K562 (cell line): Measurements from ENCODE around the gene TRIM44. TPM values are rescaled to one million over a fixed set of nuclear protein-coding genes. Genes with fewer than 3 reads are reported as not detected.

Source experiments
- ATAC-seq: fragments of 200-7000 bp; cut with Tn5 transposase; 3 replicates; pipeline ENCODE4 v1.9.1; 2020; ENCODE audit warnings: moderate library complexity
- BruUV-seq: library from RNA; stranded (reverse); fragments of 400-500 nt; replicated peaks from 2 replicates; lab custom pipeline; 2021; lab: Mats Ljungman, UMichigan
- CTCF ChIA-PET: fragments of 300-600 bp; formaldehyde crosslinking; extraction: SDS; loops from one replicate; lab custom pipeline; 2021; ENCODE audit warnings: low intra/inter-chr PET ratio; lab: Yijun Ruan, JAX
- POLR2A ChIA-PET: fragments of 300-600, 350-650 bp; sonication (Branson Sonifier 250); formaldehyde crosslinking; extraction: SDS; loops from one replicate; lab custom pipeline; 2021; ENCODE audit warnings: antibody characterized with exemption, inconsistent platforms; lab: Yijun Ruan, JAX
- DNase-seq, 4 experiments: peaks; one replicate each; pipeline versions ENCODE4 v3.0.0 to v3.0.0-alpha.2; 2011 to 2018; ENCODE audit warnings: low spot score in 3 of 4, mixed read lengths in 3 of 4; ENCODE audit errors: extremely low read depth in 1 of 4
- FAIRE-seq: peaks from 2 replicates; lab custom pipeline; 2011; peaks lifted over from hg19 to GRCh38; lab: Jason Lieb, UNC
- H2AFZ ChIP-seq: 2 replicates; pipeline ENCODE4 v1.6.0; 2011; ENCODE audit warnings: low read depth, low read length, control low read depth, inconsistent platforms
- H3K27ac ChIP-seq: fragments of 200-600 bp; 3 replicates; pipeline ENCODE4 v1.8.0; 2011; ENCODE audit warnings: low read depth, mild to moderate bottlenecking, control low read depth, inconsistent platforms, low read length, moderate library complexity, mixed read lengths; ENCODE audit errors: extremely low read depth
- H3K27me3 ChIP-seq, 2 experiments: fragments of 300-600 bp in 1 of 2; 2 replicates in 1 of 2; 3 replicates in 1 of 2; pipeline versions ENCODE4 v1.6.0 to v1.8.0; 2011; ENCODE audit warnings: inconsistent platforms in 2 of 2, low read length in 2 of 2, mild to moderate bottlenecking in 1 of 2, mixed read lengths in 1 of 2, moderate library complexity in 1 of 2; ENCODE audit not compliant: control insufficient read depth in 2 of 2, insufficient read depth in 2 of 2
- H3K36me3 ChIP-seq: fragments of 300-600 bp; 3 replicates; pipeline ENCODE4 v1.8.0; 2011; ENCODE audit warnings: mild to moderate bottlenecking, low read length, inconsistent platforms; ENCODE audit not compliant: control insufficient read depth, insufficient read depth
- H3K4me1 ChIP-seq, 2 experiments: fragments of 200-600 bp in 1 of 2; replicated peaks in 1 of 2; 2 replicates in 1 of 2; 3 replicates in 1 of 2; pipeline versions ENCODE4 v1.5.1 to v1.8.0; 2011; ENCODE audit warnings: inconsistent platforms in 2 of 2, low read length in 2 of 2, mild to moderate bottlenecking in 1 of 2, mixed read lengths in 1 of 2, moderate library complexity in 1 of 2; ENCODE audit not compliant: control insufficient read depth in 2 of 2, insufficient read depth in 2 of 2
- H3K4me2 ChIP-seq: 2 replicates; pipeline ENCODE4 v1.6.1; 2011; ENCODE audit warnings: low read length, control low read depth, inconsistent platforms, mixed read lengths; ENCODE audit not compliant: insufficient read depth
- H3K4me3 ChIP-seq: fragments of 200-600 bp; sonication (generic), shearing (Covaris generic); 2 replicates; pipeline ENCODE4 v1.5.1; 2016; ENCODE audit warnings: control low read depth, inconsistent platforms
- H3K79me2 ChIP-seq: fragments of 200-600 bp; 3 replicates; pipeline ENCODE4 v1.8.0; 2011; ENCODE audit warnings: low read length, inconsistent platforms; ENCODE audit not compliant: control insufficient read depth, insufficient read depth
- H3K9ac ChIP-seq, 2 experiments: 2 replicates each; pipeline versions ENCODE4 v1.6.0 to v1.6.1; 2011; ENCODE audit warnings: low read depth in 2 of 2, low read length in 2 of 2, control low read depth in 1 of 2, inconsistent platforms in 1 of 2, mild to moderate bottlenecking in 1 of 2, mixed read lengths in 1 of 2; ENCODE audit not compliant: insufficient read depth in 1 of 2
- H3K9me1 ChIP-seq: one replicate; pipeline ENCODE4 v1.6.0; 2011; ENCODE audit warnings: inconsistent platforms, mild to moderate bottlenecking, low read length, moderate library complexity; ENCODE audit not compliant: control insufficient read depth, insufficient read depth
- H3K9me3 ChIP-seq: replicated peaks from 2 replicates; pipeline ENCODE4 v1.5.1; 2011; ENCODE audit warnings: low read depth, low read length, inconsistent platforms; ENCODE audit not compliant: control insufficient read depth, insufficient read depth
- H4K20me1 ChIP-seq: replicated peaks from 2 replicates; pipeline ENCODE4 v1.6.1; 2011; ENCODE audit warnings: low read length, inconsistent platforms, mixed read lengths; ENCODE audit not compliant: control insufficient read depth, insufficient read depth
- BHLHE40 ChIP-seq: IDR thresholded peaks from 2 replicates; pipeline ENCODE4 v1.6.1; 2011; ENCODE audit warnings: low read length, improper control_type of control experiment
- ERF ChIP-seq: fragments of 450-650 bp; formaldehyde crosslinking; IDR thresholded peaks from 2 replicates; pipeline ENCODE4 v1.4.0; 2020; ENCODE audit warnings: mild to moderate bottlenecking, mixed read lengths
- FUS ChIP-seq: fragments of 200-400 bp; formaldehyde crosslinking; optimal IDR thresholded peaks from 2 replicates; pipeline ENCODE3; 2017; ENCODE audit warnings: low read depth, low read length
- IFI16 ChIP-seq: fragments of 250-450 bp; sonication (Bioruptor Pico); IDR thresholded peaks from 2 replicates; pipeline ENCODE4 v2.1.2; 2022; ENCODE audit warnings: mild to moderate bottlenecking, inconsistent platforms
- MAZ ChIP-seq, 2 experiments: fragments of 450-650 bp in 1 of 2; sonication (generic) in 1 of 2; formaldehyde crosslinking; IDR thresholded peaks in 1 of 2; conservative IDR thresholded peaks in 1 of 2; 2 replicates each; pipeline versions ENCODE4 v1.4.0 to v1.5.0; 2020; ENCODE audit warnings: mild to moderate bottlenecking in 1 of 2, missing genetic modification reagents in 1 of 2
- MCM2 ChIP-seq: fragments of 450-650 bp; IDR thresholded peaks from 2 replicates; pipeline ENCODE4 v1.6.1; 2017; ENCODE audit warnings: low read depth, mild to moderate bottlenecking
- PHF8 ChIP-seq: fragments of 200-600 bp; sonication (generic); IDR thresholded peaks from 2 replicates; pipeline ENCODE4 v1.6.1; 2012; ENCODE audit warnings: mixed run types, mild to moderate bottlenecking, inconsistent platforms, low read length, moderate library complexity, borderline replicate concordance
- TEAD4 ChIP-seq, 2 experiments: sonication (generic) in 1 of 2; formaldehyde crosslinking in 1 of 2; IDR thresholded peaks; 2 replicates each; pipeline versions ENCODE4 v1.6.1 to v1.8.0; 2012 to 2022; ENCODE audit warnings: borderline replicate concordance in 1 of 2, inconsistent platforms in 1 of 2, low read length in 1 of 2, mild to moderate bottlenecking in 1 of 2, missing genetic modification reagents in 1 of 2
- WGBS: fragments of 100-300 bp; shearing (Covaris generic); methylation state at CpG from one replicate; pipeline ENCODE4 v1.1.6; 2016; ENCODE audit warnings: low coverage, mixed read lengths; ENCODE audit not compliant: insufficient coverage; ENCODE audit errors: missing lambda C conversion rate; 5-methylcytosine and 5-hydroxymethylcytosine counted together
- in situ Hi-C: fragments of 300-500 bp; cut with MboI; formaldehyde crosslinking; loops from 4 replicates; pipeline ENCODE4 v1.15.0; 2018; ENCODE audit warnings: inconsistent platforms, mixed read lengths
- intact Hi-C: fragments of 100-400 bp; cut with micrococcal nuclease; formaldehyde crosslinking; loops from 2 replicates; pipeline ENCODE4 v1.14.2; 2022
- polyA plus RNA-seq, 8 experiments: library from polyadenylated mRNA; depleted of rRNA in 4 of 8; stranded (reverse) in 5 of 8; unstranded in 3 of 8; fragments of >200 nt; fragmentation: Nextera tagmentation in 2 of 8; fragmentation: Illumina TruSeq in 1 of 8; extraction: Ambion mirVana in 2 of 8; extraction: Trizol in 1 of 8; gene quantifications; 2 replicates each; pipeline versions ENCODE4 v1.2.1 to v1.2.3, GENCODE V29; 2011 to 2014; ENCODE audit warnings: inconsistent platforms in 1 of 8, missing spikeins in 1 of 8
- total RNA-seq, 7 experiments: library from RNA; depleted of rRNA in 6 of 7; stranded (reverse); fragments of >200 nt in 6 of 7; fragmentation: Illumina TruSeq in 2 of 7; extraction: Trizol in 2 of 7; gene quantifications; 2 replicates each; pipeline versions ENCODE4 v1.2.1 to v1.2.3, GENCODE V29; 2011 to 2021; ENCODE audit warnings: low replicate concordance in 1 of 7
- TF ChIP-seq, protein P1 (sequence below): fragments of 450-650 bp; IDR thresholded peaks from 2 replicates; pipeline ENCODE4 v1.6.1; 2016; ENCODE audit warnings: antibody characterized with exemption
- TF ChIP-seq, protein P2 (sequence below): fragments of 450-650 bp; IDR thresholded peaks from 2 replicates; pipeline ENCODE4 v1.6.1; 2016; ENCODE audit warnings: mild to moderate bottlenecking
- TF ChIP-seq, protein P3 (sequence below), 3 experiments: fragments of 200-800 bp in 1 of 3; sonication (Bioruptor generic) in 1 of 3; sonication (generic) in 1 of 3; formaldehyde crosslinking in 1 of 3; IDR thresholded peaks; 2 replicates each; pipeline versions ENCODE4 v1.6.1 to v1.8.0; 2016 to 2022; ENCODE audit warnings: mild to moderate bottlenecking in 2 of 3, missing compliant biosample characterization in 2 of 3, missing genetic modification characterization in 2 of 3, missing genetic modification reagents in 1 of 3

Gene TRIM44
- total and polyA plus RNA-seq, 9 of the 15 experiments (the other 6 are each of a cell fraction or from before 2014, with no cell fraction given) = 8.3 to 105 (median 37.2) TPM

DNA sequence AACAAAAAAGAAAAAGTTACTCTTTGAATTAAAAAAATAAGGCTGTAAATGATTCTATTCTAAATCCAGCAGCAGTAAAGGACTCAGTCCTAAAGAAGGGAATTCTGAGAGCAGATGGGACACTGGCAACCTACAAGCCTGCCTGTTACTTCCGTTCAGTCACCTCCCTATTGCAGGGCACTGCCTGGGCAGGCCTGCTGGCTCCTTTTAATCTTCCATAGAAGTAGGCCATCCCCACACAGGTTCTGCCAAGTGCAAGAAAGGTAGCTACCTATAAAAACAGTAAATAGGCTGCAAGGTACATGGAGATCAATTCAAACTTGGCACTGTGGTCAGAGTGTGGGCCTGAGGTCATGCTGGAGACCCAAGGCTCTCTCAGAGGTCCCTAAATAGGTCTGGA, 136.4 kb downstream of the TRIM44 start:
- Histone ChIP-seq H3K9me1 (no peaks in the 10 kb centered on the region), H3K27ac (no peak overlapping the region), H2AFZ (no peak overlapping the region), H3K27me3 (no peaks in the 10 kb centered on the region), H3K9me3 (no peaks in the 10 kb centered on the region), H3K4me1 (no peaks in the 10 kb centered on the region; a peak in 2 of 5 replicates), H3K79me2 (0 out of 3 replicates have a peak, but pooled peaks cover 3% of the 10 kb centered on the region), H4K20me1 (no peaks in the 10 kb centered on the region), H3K36me3 (no peaks in the 10 kb centered on the region; the same call in 2 of the 3 replicates), H3K4me3 (no peak overlapping the region), H3K9ac (no peak overlapping the region), H3K4me2 (no peak overlapping the region)
- WGBS = 100% methylated on average over 1 of the region's 1 CpG
- ChIA-PET POLR2A (no interaction called here), CTCF (no interaction called here)
- no peak for DNase-seq
- no peak for FAIRE-seq
- in situ Hi-C loops (no loop called here), intact Hi-C loops (no loop called here)
- no TSS peak for BruUV-seq
- TF ChIP-seq, protein P1, sequence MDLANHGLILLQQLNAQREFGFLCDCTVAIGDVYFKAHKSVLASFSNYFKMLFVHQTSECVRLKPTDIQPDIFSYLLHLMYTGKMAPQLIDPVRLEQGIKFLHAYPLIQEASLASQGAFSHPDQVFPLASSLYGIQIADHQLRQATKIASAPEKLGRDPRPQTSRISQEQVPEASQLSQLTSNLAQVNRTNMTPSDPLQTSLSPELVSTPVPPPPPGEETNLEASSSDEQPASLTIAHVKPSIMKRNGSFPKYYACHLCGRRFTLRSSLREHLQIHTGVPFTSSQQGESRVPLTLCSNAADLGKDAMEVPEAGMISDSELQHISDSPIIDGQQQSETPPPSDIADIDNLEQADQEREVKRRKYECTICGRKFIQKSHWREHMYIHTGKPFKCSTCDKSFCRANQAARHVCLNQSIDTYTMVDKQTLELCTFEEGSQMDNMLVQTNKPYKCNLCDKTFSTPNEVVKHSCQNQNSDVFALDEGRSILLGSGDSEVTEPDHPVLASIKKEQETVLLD = no peak
- TF ChIP-seq MAZ (CRISPR knock-in tag; conservative IDR thresholded peaks at IDR 0.05 in 1 of 2, IDR thresholded peaks at IDR 0.05 in 1 of 2) = no peak
- TF ChIP-seq IFI16 = no peak
- TF ChIP-seq, protein P2, sequence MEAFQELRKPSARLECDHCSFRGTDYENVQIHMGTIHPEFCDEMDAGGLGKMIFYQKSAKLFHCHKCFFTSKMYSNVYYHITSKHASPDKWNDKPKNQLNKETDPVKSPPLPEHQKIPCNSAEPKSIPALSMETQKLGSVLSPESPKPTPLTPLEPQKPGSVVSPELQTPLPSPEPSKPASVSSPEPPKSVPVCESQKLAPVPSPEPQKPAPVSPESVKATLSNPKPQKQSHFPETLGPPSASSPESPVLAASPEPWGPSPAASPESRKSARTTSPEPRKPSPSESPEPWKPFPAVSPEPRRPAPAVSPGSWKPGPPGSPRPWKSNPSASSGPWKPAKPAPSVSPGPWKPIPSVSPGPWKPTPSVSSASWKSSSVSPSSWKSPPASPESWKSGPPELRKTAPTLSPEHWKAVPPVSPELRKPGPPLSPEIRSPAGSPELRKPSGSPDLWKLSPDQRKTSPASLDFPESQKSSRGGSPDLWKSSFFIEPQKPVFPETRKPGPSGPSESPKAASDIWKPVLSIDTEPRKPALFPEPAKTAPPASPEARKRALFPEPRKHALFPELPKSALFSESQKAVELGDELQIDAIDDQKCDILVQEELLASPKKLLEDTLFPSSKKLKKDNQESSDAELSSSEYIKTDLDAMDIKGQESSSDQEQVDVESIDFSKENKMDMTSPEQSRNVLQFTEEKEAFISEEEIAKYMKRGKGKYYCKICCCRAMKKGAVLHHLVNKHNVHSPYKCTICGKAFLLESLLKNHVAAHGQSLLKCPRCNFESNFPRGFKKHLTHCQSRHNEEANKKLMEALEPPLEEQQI = no peak
- TF ChIP-seq FUS = no peak
- TF ChIP-seq ERF = no peak
- no peak for TF ChIP-seq MCM2
- TF ChIP-seq PHF8 = no peak
- TF ChIP-seq, protein P3, sequence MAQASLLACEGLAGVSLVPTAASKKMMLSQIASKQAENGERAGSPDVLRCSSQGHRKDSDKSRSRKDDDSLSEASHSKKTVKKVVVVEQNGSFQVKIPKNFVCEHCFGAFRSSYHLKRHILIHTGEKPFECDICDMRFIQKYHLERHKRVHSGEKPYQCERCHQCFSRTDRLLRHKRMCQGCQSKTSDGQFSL (CRISPR knock-in tag; IDR thresholded peaks at IDR 0.05) = no peak
- TF ChIP-seq, protein P3 (tag; IDR thresholded peaks at IDR 0.05) = no peak
- TF ChIP-seq BHLHE40 = no peak
- no peak for TF ChIP-seq TEAD4 (IDR thresholded peaks at IDR 0.05; ENCODE audit: low read length)
- no peak for TF ChIP-seq TEAD4 (CRISPR knock-in tag; IDR thresholded peaks at IDR 0.05; ENCODE audit: borderline replicate concordance)
- ATAC-seq = no peak
